HEK293T (cell line): Measurements from ENCODE around the gene DPEP3.

ENCODE experiments used
- CTCF ChIA-PET: fragments of 350-600 bp; formaldehyde crosslinking; extraction: SDS; loops from one replicate; lab custom pipeline; 2021; ENCODE audit warnings: antibody characterized with exemption, inconsistent platforms; lab: Yijun Ruan, JAX
- POLR2A ChIA-PET: fragments of 350-600 bp; formaldehyde crosslinking; extraction: SDS; loops from one replicate; lab custom pipeline; 2020; ENCODE audit warnings: antibody characterized with exemption, inconsistent platforms; lab: Yijun Ruan, JAX
- DNase-seq: peaks from one replicate; pipeline ENCODE4 v3.0.0; 2012; ENCODE audit warnings: mixed read lengths; ENCODE audit errors: extremely low spot score
- ARNT ChIP-seq: fragments of 450-650 bp; IDR thresholded peaks from 2 replicates; pipeline ENCODE4 v1.6.1; 2017; ENCODE audit warnings: mild to moderate bottlenecking
- BHLHE40 ChIP-seq: fragments of 450-650 bp; IDR thresholded peaks from 2 replicates; pipeline ENCODE4 v1.6.1; 2016; ENCODE audit warnings: mild to moderate bottlenecking, moderate library complexity, borderline replicate concordance
- CTBP1 ChIP-seq: fragments of 450-650 bp; IDR thresholded peaks from 2 replicates; pipeline ENCODE4 v1.6.1; 2016; ENCODE audit warnings: borderline replicate concordance
- ELF4 ChIP-seq: fragments of 450-650 bp; IDR thresholded peaks from 2 replicates; pipeline ENCODE4 v1.6.1; 2017; ENCODE audit warnings: antibody characterized with exemption
- FOXA1 ChIP-seq: fragments of 450-650 bp; IDR thresholded peaks from 2 replicates; pipeline ENCODE4 v1.6.1; 2016; ENCODE audit warnings: mild to moderate bottlenecking
- FOXK2 ChIP-seq: fragments of 450-650 bp; IDR thresholded peaks from 2 replicates; pipeline ENCODE4 v1.6.1; 2016; ENCODE audit warnings: mild to moderate bottlenecking
- FOXM1 ChIP-seq: fragments of 450-650 bp; IDR thresholded peaks from 2 replicates; pipeline ENCODE4 v1.6.1; 2017; ENCODE audit warnings: mild to moderate bottlenecking, borderline replicate concordance
- HDGF ChIP-seq: fragments of 450-650 bp; IDR thresholded peaks from 2 replicates; pipeline ENCODE4 v1.6.1; 2017; ENCODE audit warnings: antibody characterized with exemption, borderline replicate concordance
- L3MBTL2 ChIP-seq: fragments of 450-650 bp; conservative IDR thresholded peaks from 2 replicates; pipeline ENCODE4 v1.6.1; 2016; ENCODE audit warnings: mild to moderate bottlenecking
- LEF1 ChIP-seq: fragments of 450-650 bp; IDR thresholded peaks from 2 replicates; pipeline ENCODE4 v1.6.1; 2017; ENCODE audit warnings: mild to moderate bottlenecking, borderline replicate concordance
- NFRKB ChIP-seq: fragments of 450-650 bp; IDR thresholded peaks from 2 replicates; pipeline ENCODE4 v1.6.1; 2016; ENCODE audit warnings: mild to moderate bottlenecking, moderate library complexity
- PKNOX1 ChIP-seq: fragments of 450-650 bp; IDR thresholded peaks from 2 replicates; pipeline ENCODE4 v1.6.1; 2016
- SP1 ChIP-seq: fragments of 450-650 bp; IDR thresholded peaks from 2 replicates; pipeline ENCODE4 v1.6.1; 2017
- SUZ12 ChIP-seq: fragments of 450-650 bp; IDR thresholded peaks from 2 replicates; pipeline ENCODE4 v1.6.1; 2016; ENCODE audit warnings: mild to moderate bottlenecking
- TARDBP ChIP-seq: fragments of 450-650 bp; IDR thresholded peaks from 2 replicates; pipeline ENCODE4 v1.6.1; 2016
- ZNF384 ChIP-seq: fragments of 450-650 bp; IDR thresholded peaks from 2 replicates; pipeline ENCODE4 v1.6.1; 2016

Gene DPEP3

GRCh38 chr16:67930678-67931211, 49.6 kb downstream of the DPEP3 start:
- CTCF ChIA-PET = interaction anchor here (1.7 kb wide), 1 partner anchor 47 kb away, joined by 5 read pairs; no protein-coding TSS in a partner anchor
- TF ChIP-seq TARDBP = no peak
- TF ChIP-seq SP1 = no peak
- no peak for TF ChIP-seq CTBP1
- TF ChIP-seq FOXM1 = no peak
- no peak for TF ChIP-seq NFRKB
- POLR2A ChIA-PET = interaction anchor here (1.1 kb wide), 1 partner anchor 16 kb away, joined by 3 read pairs; no protein-coding TSS in a partner anchor
- DNase-seq = no peak

- CTCF ChIA-PET = no interaction called here
- TF ChIP-seq HDGF = no peak
- TF ChIP-seq FOXM1 = no peak
- TF ChIP-seq TARDBP = no peak
- TF ChIP-seq SP1 = no peak
- no peak for TF ChIP-seq NFRKB
- TF ChIP-seq L3MBTL2 = no peak
- TF ChIP-seq ARNT = no peak
- TF ChIP-seq ELF4 = no peak
- TF ChIP-seq BHLHE40 = no peak
- no peak for TF ChIP-seq PKNOX1
- DNase-seq = no peak
- POLR2A ChIA-PET = no interaction called here
Observed at GRCh38 chr16:67930191-67930590, 50.1 kb downstream of the DPEP3 start.

- POLR2A ChIA-PET = no interaction called here
Observed at GRCh38 chr16:67928561-67929364, 51.5 kb downstream of the DPEP3 start.

GRCh38 chr16:67928147-67928546, 52.2 kb downstream of the DPEP3 start:
- POLR2A ChIA-PET = no interaction called here

More at GRCh38 chr16:67928561-67929364, 51.5 kb downstream of the DPEP3 start:
- no peak for TF ChIP-seq LEF1
- no peak for TF ChIP-seq ELF4
- TF ChIP-seq FOXM1 = no peak
- DNase-seq = peak; percentile 82
- CTCF ChIA-PET = interaction anchor here (0.9 to 1.4 kb wide), 2 partner anchors 45 to 49 kb away, joined by 4 to 6 read pairs; no protein-coding TSS in a partner anchor

GRCh38 chr16:67927131-67927941, 53.0 kb downstream of the DPEP3 start:
- ChIA-PET CTCF (interaction anchor here (1.1 kb wide), 1 partner anchor 111 kb away, joined by 3 read pairs; no protein-coding TSS in a partner anchor), POLR2A (no interaction called here)
- TF ChIP-seq PKNOX1 (no peak), L3MBTL2 (no peak), FOXM1 (no peak), HDGF (no peak)
- DNase-seq = no peak

More at GRCh38 chr16:67928147-67928546, 52.2 kb downstream of the DPEP3 start:
- no peak for DNase-seq
- TF ChIP-seq FOXK2 (no peak), CTBP1 (no peak), ELF4 (no peak), L3MBTL2 (no peak), FOXM1 (no peak), NFRKB (no peak), HDGF (no peak), ZNF384 (no peak), SUZ12 (no peak), SP1 (no peak), BHLHE40 (no peak), TARDBP (no peak)
- CTCF ChIA-PET = interaction anchor here (0.9 to 1.4 kb wide), 3 partner anchors 44 to 112 kb away, joined by 3 to 6 read pairs (median 4); no protein-coding TSS in a partner anchor

- DNase-seq = peak; percentile 62
- TF ChIP-seq LEF1 (no peak), SP1 (no peak), L3MBTL2 (no peak), NFRKB (no peak), PKNOX1 (no peak), FOXK2 (no peak), HDGF (no peak), FOXM1 (no peak), ELF4 (no peak), FOXA1 (no peak)
- ChIA-PET POLR2A (interaction anchor here (0.9 to 2.9 kb wide), 4 partner anchors 9 to 207 kb away, joined by 3 to 12 read pairs (median 6); partner anchors contain the start of genes GFOD2, NUTF2 and PSKH1), CTCF (interaction anchor here (0.8 to 1.2 kb wide), 4 partner anchors 42 to 254 kb away, joined by 3 to 4 read pairs (median 3); no protein-coding TSS in a partner anchor)
Observed at GRCh38 chr16:67926181-67926750, 54.0 kb downstream of the DPEP3 start.
